Retinal pigment epithelial cell (primary cell): Measurements from ENCODE around the gene CAPG.

Experiments
- DNase-seq: peaks from one replicate; pipeline ENCODE4 v3.0.0-alpha.2; 2010; ENCODE audit warnings: low read depth
- H3K4me3 ChIP-seq: 2 replicates; pipeline ENCODE4 v1.5.1; 2011; ENCODE audit warnings: mild to moderate bottlenecking, low read length, control low read depth, moderate library complexity
- CTCF ChIP-seq: conservative IDR thresholded peaks from 2 replicates; pipeline ENCODE4 v1.5.1; 2011; ENCODE audit warnings: low read depth, low read length, control low read depth, inconsistent platforms

Gene CAPG

GRCh38 chr2:85380048-85380447 is 30.1 kb downstream of the CAPG start:
- no peak for TF ChIP-seq CTCF
- DNase-seq: no peak
- no peak overlapping the region for H3K4me3 ChIP-seq

GRCh38 chr2:85378257-85378656 is 31.9 kb downstream of the CAPG start:
- TF ChIP-seq CTCF: no peak
- DNase-seq: no peak
- H3K4me3 ChIP-seq: no peak overlapping the region

- DNase-seq: no peak
- no peak for TF ChIP-seq CTCF
- H3K4me3 ChIP-seq: no peak overlapping the region
These were observed 33.1 kb downstream of the CAPG start for GRCh38 chr2:85377083-85377482.

DNA sequence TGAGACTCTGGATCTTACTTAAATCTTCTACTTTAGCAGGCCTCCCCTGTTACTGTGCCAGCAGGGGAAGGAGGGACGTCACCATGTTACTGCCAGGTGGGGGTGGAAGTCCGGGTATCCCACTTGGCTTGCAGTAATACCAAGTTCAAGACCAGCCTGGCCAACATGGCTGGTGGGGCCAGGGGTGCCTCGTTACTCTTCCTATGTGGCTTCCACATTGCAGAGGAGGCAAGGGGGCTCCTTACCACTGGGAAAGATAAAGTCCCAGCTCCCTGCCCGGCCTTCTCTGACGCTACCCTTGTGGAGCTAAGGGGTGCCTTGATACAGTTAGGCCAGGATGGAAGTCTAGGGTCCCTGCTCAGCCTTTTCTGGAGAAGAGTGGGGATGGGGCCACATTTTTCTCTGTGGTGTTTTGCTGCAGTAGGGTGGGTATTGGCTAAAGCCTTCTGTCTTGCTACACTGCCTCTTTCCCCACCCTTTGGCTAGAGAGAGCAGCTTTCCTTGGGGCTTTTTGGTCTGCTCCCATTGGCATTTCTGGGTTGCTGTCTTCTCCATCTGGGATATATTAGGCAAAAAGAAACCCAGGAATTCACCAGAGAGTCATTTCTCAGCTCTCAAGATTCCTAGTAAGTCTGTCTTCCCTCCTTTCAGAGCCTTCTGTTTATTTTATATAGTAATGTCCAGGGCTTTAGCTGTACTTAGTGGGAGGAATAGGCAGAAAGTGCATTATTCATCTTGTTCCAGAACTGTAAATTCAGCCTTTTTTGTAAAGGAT is 33.7 kb downstream of the CAPG start:
- H3K4me3 ChIP-seq: no peak overlapping the region
- TF ChIP-seq CTCF: no peak
- no peak for DNase-seq

DNA sequence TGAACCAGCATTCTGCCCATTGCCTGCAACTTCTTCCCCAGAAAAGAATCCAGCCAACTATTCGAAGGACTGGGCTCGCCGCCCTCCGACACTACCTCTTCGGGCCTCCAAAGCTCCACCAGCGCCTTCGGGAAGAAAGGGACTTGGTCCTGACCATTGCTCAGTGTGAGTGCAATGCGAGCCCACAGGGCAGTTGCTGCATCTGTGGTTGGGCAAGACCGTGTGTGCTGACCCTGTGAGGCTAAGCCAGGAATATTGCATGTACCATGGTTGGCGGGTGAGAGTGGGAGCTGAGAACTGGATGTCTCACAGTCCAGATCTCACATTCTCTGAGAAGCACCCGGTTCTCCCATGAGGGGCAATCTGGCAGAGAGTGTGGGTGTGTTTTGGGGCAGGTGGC is 39.1 kb downstream of the CAPG start:
- no peak overlapping the region for H3K4me3 ChIP-seq
- no peak for TF ChIP-seq CTCF
- no peak for DNase-seq

GRCh38 chr2:85369500-85369899 is 40.7 kb downstream of the CAPG start:
- H3K4me3 ChIP-seq: no peak overlapping the region
- no peak for TF ChIP-seq CTCF
- no peak for DNase-seq

GRCh38 chr2:85368921-85369320 is 41.2 kb downstream of the CAPG start:
- TF ChIP-seq CTCF: no peak
- DNase-seq: no peak
- H3K4me3 ChIP-seq: no peak overlapping the region
